Measurements from ENCODE around the gene CACNA1C.

DNA sequence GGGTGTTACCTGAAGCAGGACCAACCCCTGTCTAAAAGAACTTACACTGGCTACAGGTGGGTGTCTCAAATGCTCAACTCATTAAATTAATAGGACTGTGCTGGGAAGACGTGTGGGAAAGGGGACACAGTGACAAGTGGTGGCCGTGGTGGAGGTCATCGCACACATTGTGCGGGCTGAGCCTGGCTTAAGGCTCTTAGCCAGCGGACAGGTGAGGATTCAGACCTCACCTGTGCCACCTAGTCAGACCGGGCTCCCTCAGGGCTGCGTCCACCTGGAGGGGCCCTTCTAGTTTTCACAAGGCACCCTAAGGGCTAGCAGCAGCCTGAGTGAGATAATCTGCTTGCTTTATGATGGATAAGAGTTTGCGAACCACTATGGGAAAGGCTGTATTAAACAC lies 616.8 kb downstream of the CACNA1C start:
- TF ChIP-seq, protein P1, sequence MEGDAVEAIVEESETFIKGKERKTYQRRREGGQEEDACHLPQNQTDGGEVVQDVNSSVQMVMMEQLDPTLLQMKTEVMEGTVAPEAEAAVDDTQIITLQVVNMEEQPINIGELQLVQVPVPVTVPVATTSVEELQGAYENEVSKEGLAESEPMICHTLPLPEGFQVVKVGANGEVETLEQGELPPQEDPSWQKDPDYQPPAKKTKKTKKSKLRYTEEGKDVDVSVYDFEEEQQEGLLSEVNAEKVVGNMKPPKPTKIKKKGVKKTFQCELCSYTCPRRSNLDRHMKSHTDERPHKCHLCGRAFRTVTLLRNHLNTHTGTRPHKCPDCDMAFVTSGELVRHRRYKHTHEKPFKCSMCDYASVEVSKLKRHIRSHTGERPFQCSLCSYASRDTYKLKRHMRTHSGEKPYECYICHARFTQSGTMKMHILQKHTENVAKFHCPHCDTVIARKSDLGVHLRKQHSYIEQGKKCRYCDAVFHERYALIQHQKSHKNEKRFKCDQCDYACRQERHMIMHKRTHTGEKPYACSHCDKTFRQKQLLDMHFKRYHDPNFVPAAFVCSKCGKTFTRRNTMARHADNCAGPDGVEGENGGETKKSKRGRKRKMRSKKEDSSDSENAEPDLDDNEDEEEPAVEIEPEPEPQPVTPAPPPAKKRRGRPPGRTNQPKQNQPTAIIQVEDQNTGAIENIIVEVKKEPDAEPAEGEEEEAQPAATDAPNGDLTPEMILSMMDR (conservative IDR thresholded peaks at IDR 0.05), result no peak
- no peak for TF ChIP-seq EZH2 (IDR thresholded peaks at IDR 0.05; ENCODE audit: low read depth)

Data from PC-9 (cell line).